ENCODE measurements around the gene YIF1B. TPM values are rescaled to one million over a fixed set of nuclear protein-coding genes. Genes with fewer than 3 reads are reported as not detected.

Gene YIF1B
- total RNA-seq, 1 donor from 2014 or later: 72.2 TPM

DNA sequence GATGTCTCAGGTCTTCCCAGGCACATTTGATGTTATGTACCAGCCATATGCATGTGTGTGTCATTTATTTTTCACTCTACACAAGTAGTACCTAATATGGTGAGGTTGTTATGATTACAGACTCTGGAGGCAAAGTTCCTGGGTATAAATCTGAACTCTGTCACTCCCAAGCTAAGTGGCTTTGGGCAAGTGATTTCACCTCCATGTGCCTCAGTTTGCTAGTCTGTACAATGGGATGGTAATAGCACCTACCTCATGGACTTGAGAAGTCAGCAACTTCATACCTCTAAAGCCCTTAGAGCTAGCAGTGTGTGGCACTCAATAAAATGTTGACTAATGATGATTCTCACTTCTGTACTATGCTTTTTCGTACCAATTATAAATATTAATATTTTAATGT is 16.0 kb upstream of the YIF1B start:
- TF ChIP-seq, protein P1, sequence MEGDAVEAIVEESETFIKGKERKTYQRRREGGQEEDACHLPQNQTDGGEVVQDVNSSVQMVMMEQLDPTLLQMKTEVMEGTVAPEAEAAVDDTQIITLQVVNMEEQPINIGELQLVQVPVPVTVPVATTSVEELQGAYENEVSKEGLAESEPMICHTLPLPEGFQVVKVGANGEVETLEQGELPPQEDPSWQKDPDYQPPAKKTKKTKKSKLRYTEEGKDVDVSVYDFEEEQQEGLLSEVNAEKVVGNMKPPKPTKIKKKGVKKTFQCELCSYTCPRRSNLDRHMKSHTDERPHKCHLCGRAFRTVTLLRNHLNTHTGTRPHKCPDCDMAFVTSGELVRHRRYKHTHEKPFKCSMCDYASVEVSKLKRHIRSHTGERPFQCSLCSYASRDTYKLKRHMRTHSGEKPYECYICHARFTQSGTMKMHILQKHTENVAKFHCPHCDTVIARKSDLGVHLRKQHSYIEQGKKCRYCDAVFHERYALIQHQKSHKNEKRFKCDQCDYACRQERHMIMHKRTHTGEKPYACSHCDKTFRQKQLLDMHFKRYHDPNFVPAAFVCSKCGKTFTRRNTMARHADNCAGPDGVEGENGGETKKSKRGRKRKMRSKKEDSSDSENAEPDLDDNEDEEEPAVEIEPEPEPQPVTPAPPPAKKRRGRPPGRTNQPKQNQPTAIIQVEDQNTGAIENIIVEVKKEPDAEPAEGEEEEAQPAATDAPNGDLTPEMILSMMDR (conservative IDR thresholded peaks at IDR 0.05; ENCODE audit: low read depth, low read length): no peak
- H3K4me3 ChIP-seq (ENCODE audit: low read depth, low read length): no peak overlapping the region
- no peak for DNase-seq (ENCODE audit: low read depth)

DNA sequence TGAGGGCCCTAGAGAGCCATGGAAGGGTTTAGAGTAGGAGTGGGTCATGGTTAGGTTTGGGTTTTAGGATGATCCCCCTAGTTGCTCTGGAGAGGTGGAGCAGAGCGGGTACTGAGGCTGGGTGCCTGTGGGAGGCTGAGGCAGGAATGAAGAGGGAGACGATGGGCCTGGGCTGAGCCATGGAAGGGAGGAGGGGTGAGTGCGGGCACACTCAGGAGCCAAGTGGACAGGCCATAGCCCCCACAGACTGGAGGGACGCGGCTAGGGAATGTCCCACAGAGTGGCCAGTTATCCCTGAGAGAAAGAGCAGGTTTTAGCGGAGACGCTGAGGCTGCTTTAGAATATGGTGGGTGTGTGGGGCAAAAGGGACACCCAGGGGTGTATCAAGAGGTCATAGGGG is 13.9 kb upstream of the YIF1B start:
- H3K4me3 ChIP-seq (ENCODE audit: low read depth, low read length): no peak overlapping the region
- DNase-seq (ENCODE audit: low read depth): no peak
- TF ChIP-seq, protein P1 (conservative IDR thresholded peaks at IDR 0.05; ENCODE audit: low read depth, low read length): no peak

DNA sequence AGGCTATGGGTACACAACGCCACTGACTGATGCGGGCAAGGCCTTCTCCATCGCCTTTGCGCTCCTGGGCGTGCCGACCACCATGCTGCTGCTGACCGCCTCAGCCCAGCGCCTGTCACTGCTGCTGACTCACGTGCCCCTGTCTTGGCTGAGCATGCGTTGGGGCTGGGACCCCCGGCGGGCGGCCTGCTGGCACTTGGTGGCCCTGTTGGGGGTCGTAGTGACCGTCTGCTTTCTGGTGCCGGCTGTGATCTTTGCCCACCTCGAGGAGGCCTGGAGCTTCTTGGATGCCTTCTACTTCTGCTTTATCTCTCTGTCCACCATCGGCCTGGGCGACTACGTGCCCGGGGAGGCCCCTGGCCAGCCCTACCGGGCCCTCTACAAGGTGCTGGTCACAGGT is 10.8 kb upstream of the YIF1B start:
- no peak for DNase-seq (ENCODE audit: low read depth)
- TF ChIP-seq, protein P1 (conservative IDR thresholded peaks at IDR 0.05; ENCODE audit: low read depth, low read length): no peak
- H3K4me3 ChIP-seq (ENCODE audit: low read depth, low read length): no peak overlapping the region

DNA sequence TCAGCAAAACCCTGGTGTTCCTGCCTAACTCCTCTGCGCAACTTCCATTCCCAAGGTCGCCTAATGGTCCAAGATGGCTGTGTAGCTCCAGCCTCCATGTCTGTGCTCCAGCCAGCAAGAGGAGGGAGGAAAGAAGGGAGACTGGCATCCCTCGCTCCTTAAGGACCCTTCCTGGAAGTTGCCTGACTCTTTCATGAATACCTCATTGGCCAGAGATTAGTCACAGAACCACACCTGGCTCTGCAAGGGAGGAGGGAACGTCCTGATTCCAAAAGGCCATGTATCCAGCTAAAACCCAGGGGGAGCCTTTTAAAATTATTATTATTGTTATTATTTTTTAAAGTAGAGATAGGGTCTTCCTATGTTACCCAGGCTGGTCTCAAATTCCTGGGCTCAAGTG is 8.7 kb upstream of the YIF1B start:
- TF ChIP-seq, protein P1 (conservative IDR thresholded peaks at IDR 0.05; ENCODE audit: low read depth, low read length): no peak

DNA sequence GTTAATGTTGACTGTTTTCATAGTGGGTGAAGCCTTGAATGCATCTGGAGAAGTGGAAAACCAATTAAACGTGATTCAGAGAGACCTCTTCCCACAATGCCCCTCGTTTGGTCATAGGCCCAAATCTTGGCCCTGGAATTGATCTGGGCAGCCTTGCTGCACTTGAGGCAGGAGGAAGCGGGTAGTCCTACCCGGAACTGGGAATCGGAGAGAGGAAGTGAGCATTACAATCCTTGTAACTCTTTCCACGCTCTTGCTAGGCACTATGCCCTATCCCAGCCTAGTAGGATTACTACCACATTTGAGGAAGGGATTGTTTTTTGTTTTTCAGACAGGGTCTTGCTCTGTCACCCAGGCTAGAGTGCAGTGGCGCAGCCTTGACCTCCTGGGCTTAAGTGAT is 7.5 kb upstream of the YIF1B start:
- TF ChIP-seq, protein P1 (conservative IDR thresholded peaks at IDR 0.05; ENCODE audit: low read depth, low read length): no peak
- DNase-seq (ENCODE audit: low read depth): no peak
- no peak overlapping the region for H3K4me3 ChIP-seq (ENCODE audit: low read depth, low read length)

More for the DNA sequence above, 8.7 kb upstream of the YIF1B start:
- no peak overlapping the region for H3K4me3 ChIP-seq (ENCODE audit: low read depth, low read length)
- no peak for DNase-seq (ENCODE audit: low read depth)

DNA sequence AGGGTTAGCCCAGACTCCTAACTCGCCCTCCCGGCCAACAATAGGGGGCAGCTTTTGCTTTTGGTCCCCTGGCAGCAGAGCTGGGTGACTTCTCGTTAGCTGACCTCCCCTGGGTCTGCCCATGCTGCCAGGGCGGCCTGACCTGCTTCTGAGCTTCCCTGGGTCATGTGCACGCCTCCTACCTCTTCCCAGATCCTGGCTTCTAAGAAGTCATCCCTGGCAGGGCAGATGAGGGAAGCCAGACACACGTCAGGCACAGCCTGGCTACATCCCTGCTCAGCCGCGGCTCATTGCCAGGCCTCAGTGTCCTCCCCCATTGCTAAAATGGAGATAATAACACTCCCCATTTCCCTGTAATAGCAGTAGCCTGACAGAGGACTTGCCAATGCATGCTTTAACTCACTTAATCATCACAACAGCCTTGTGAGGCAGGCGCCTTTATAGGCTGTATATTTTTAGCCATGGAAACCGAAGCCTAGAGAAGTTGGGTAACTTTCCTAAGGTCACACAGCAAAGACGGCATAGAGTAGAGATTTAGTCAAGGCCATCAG is 6.0 kb upstream of the YIF1B start:
- H3K4me3 ChIP-seq (ENCODE audit: low read depth, low read length): no peak overlapping the region
- TF ChIP-seq, protein P1 (conservative IDR thresholded peaks at IDR 0.05; ENCODE audit: low read depth, low read length): no peak
- DNase-seq (ENCODE audit: low read depth): no peak

DNA sequence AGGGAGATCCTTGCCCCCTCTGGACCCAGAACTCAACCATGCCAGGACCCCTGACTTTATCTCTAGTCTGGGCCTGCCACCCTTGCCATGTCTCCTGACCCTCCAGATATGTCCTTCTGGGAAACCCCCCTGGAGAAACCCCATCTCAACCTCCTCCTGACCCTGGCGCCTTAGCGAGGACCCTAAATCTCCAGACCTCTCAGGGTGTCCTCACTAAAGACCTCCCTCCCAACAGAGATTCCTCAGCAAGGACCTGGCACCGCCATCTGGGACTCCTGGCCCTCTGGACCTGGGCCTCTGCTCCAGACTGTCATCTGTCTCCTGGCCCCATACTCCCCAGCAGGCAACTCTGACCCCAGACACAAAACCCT is 5.2 kb upstream of the YIF1B start:
- TF ChIP-seq, protein P1 (conservative IDR thresholded peaks at IDR 0.05; ENCODE audit: low read depth, low read length): no peak
- no peak overlapping the region for H3K4me3 ChIP-seq (ENCODE audit: low read depth, low read length)

More for the DNA sequence above, 5.2 kb upstream of the YIF1B start:
- no peak for DNase-seq (ENCODE audit: low read depth)
